ENCODE data around the gene DOK6.
"Not testable (repeated sequence)": the region's sequence is repeated elsewhere in the genome, so short reads cannot be mapped to it uniquely, and the experiment has no call there.

DOK6 gene

DNA sequence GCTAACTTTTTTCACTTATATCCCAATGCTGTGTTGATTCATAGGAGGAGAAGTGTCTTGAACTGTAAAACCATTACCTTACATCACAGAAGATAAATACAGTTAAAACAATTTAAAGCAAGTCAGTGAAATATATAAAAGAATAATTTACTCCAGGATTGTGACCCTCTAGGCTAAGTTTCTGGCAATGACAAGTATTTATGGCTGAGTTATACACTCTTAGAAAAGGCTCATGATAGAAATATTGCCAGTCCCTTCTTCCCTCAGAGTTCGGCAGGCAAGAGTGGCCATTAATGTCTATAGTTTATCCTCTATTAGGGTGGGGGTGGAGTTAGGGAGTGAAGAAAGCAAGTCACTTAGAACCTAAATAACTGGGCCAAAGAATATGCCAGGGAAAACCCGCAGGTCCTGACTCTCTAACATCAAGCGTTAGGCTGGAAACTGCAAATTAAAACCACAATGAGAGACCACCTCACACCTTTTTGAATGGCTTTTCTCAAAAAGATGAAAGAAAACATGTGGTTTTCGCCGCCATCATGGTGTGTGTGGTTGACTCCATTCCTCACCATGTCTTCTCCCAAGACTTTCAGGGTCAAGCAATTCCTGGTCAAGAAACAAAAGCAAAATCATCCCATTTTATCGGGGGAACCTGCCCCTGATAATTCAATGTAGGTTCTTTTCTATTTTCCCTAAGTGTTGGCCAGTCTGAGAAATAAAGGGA is 477.7 kb downstream of the DOK6 start:
- Histone ChIP-seq H3K9me3 (replicated peaks; ENCODE audit: low read length) (no peaks in the 10 kb centered on the region), H3K4me1 (ENCODE audit: control insufficient read depth, insufficient read depth, low read length) (no peaks in the 10 kb centered on the region), H3K4me3 (ENCODE audit: low read length) (no peak overlapping the region), H3K9ac (ENCODE audit: low read depth, low read length) (no peak overlapping the region), H3K4me2 (ENCODE audit: low read length) (no peak overlapping the region), H3K36me3 (ENCODE audit: insufficient read depth, low read length) (no peaks in the 10 kb centered on the region), H3K27me3 (ENCODE audit: control insufficient read depth, insufficient read depth, low read length) (no peaks in the 10 kb centered on the region)

DNA sequence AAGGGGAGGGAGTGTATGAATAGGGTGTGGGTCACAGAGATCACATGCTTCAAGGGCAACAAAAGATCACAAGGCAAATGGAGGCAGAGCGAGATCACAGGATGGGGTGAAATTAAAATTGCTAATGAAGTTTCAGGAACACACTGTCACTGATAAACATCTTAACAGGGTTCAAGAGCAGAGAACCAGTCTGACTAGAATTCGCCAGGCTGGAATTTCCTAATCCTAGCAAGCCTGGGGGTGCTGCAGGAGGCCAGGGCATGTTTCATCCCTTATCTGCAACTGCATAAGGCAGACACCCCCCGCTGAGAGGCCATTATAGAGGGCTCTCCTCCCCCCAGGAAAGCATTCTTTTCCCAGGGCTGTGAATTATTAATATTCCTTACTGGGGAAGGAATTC is 478.4 kb downstream of the DOK6 start:
- not testable (repeated sequence) for H3K9ac ChIP-seq (ENCODE audit: low read depth, low read length); H3K27me3 ChIP-seq (ENCODE audit: control insufficient read depth, insufficient read depth, low read length); H3K9me3 ChIP-seq (replicated peaks; ENCODE audit: low read length); H3K4me2 ChIP-seq (ENCODE audit: low read length); H3K4me1 ChIP-seq (ENCODE audit: control insufficient read depth, insufficient read depth, low read length); H3K4me3 ChIP-seq (ENCODE audit: low read length); H3K36me3 ChIP-seq (ENCODE audit: insufficient read depth, low read length)

DNA sequence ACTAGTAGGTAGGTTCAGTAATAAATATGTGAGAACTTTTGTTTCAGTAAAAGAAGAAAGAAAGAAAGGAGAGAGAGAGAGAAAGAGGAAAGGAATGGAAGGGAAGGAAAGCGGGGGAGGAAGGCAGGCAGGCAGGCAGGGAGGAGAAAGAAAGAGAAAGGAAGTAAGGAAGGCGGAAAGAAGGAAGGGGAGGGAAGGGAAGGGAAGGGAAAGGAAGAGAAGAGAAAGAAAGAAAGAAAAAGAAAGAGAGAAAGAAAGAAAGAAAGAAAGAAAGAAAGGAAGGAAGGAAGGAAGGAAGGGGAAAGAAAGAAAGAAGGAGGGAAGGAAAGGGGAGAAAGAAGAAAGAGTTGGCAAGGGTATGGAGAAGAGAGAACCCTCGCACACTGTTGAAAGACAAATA is 479.4 kb downstream of the DOK6 start:
- Histone ChIP-seq H3K9ac (ENCODE audit: low read depth, low read length) (no peak overlapping the region), H3K27me3 (ENCODE audit: control insufficient read depth, insufficient read depth, low read length) (no peaks in the 10 kb centered on the region), H3K4me3 (ENCODE audit: low read length) (no peak overlapping the region), H3K4me1 (ENCODE audit: control insufficient read depth, insufficient read depth, low read length) (no peaks in the 10 kb centered on the region), H3K9me3 (replicated peaks; ENCODE audit: low read length) (no peaks in the 10 kb centered on the region), H3K36me3 (ENCODE audit: insufficient read depth, low read length) (no peaks in the 10 kb centered on the region), H3K4me2 (ENCODE audit: low read length) (no peak overlapping the region)

DNA sequence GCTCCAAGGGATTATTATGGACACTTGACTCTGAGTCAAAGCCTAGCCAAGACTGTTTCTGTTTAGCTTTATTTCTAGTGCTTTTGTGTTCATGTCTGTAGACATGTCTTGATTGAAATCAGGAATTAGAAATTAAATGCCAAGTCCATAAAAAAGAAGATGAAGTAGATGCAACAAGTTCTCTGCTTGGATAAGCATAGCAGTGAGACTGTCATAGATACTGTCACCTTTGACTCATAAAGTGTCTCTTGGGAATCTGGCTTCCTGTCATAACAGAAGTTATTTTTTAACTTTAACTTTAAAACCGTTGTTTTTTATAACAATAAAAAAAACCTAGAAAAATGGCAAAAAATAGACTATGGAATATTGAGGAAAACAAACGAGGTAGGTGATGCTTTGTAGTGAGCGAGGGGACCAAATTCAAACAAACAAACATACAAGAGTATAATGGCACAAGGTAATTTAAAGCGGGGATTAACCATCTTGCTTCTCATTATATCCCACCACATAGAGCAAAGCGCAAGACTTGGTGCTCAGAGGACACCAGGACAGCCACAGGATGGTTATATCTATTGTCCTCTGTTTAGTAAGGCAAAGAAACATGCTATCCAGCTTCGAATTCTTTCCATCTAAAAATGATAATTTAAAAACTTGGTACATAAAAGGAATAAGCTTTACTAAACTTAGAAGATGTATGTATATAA is 482.4 kb downstream of the DOK6 start:
- Histone ChIP-seq H3K4me3 (ENCODE audit: low read length) (no peak overlapping the region), H3K9me3 (replicated peaks; ENCODE audit: low read length) (no peaks in the 10 kb centered on the region), H3K27me3 (ENCODE audit: control insufficient read depth, insufficient read depth, low read length) (no peaks in the 10 kb centered on the region), H3K36me3 (ENCODE audit: insufficient read depth, low read length) (no peaks in the 10 kb centered on the region), H3K9ac (ENCODE audit: low read depth, low read length) (no peak overlapping the region), H3K4me1 (ENCODE audit: control insufficient read depth, insufficient read depth, low read length) (no peaks in the 10 kb centered on the region), H3K4me2 (ENCODE audit: low read length) (no peak overlapping the region)

DNA sequence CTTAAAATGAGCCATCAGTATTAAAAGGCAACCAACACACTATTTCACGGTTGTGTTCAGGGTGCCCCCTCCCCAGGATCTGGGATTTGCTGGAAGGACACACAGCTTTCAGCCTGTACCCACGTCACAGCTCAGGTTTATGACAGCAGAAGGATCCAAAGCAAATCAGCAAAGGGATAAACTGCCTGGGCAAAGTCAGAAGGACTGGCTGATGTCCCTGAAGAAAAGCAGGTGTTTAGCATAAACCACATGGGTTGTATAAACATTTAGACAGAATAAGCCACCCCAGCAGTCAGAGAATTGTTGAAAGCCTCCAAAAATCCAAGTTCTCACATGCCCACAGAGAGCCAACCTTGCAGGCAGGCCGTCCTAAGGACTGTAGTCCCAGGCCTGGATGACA is 483.1 kb downstream of the DOK6 start:
- Histone ChIP-seq H3K27me3 (ENCODE audit: control insufficient read depth, insufficient read depth, low read length) (no peaks in the 10 kb centered on the region), H3K4me2 (ENCODE audit: low read length) (no peak overlapping the region), H3K4me1 (ENCODE audit: control insufficient read depth, insufficient read depth, low read length) (no peaks in the 10 kb centered on the region), H3K36me3 (ENCODE audit: insufficient read depth, low read length) (no peaks in the 10 kb centered on the region), H3K4me3 (ENCODE audit: low read length) (no peak overlapping the region), H3K9ac (ENCODE audit: low read depth, low read length) (no peak overlapping the region), H3K9me3 (replicated peaks; ENCODE audit: low read length) (no peaks in the 10 kb centered on the region)

DNA sequence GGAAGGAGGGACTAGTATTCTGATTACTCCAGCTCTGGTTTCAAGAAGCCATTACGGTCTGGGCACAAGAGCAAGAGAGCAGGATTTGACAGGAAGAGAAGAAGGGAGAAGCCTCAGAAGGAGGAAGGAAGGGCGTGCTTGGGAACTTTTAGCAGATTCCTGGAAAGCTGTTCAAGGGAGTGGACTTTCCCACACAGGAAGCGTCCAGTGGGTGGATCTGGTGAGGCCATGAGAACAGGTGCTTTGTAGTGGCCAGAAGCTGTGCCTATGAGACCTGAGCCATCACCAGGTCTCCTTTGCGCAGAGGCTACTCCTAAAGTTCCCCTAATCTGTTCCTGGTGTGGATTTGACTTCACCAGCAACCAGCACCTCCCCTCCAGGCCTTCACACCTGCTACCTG is 484.7 kb downstream of the DOK6 start:
- Histone ChIP-seq H3K9me3 (replicated peaks; ENCODE audit: low read length) (no peaks in the 10 kb centered on the region), H3K4me3 (ENCODE audit: low read length) (no peak overlapping the region), H3K27me3 (ENCODE audit: control insufficient read depth, insufficient read depth, low read length) (no peaks in the 10 kb centered on the region), H3K9ac (ENCODE audit: low read depth, low read length) (no peak overlapping the region), H3K4me1 (ENCODE audit: control insufficient read depth, insufficient read depth, low read length) (no peaks in the 10 kb centered on the region), H3K4me2 (ENCODE audit: low read length) (no peak overlapping the region), H3K36me3 (ENCODE audit: insufficient read depth, low read length) (no peaks in the 10 kb centered on the region)

DNA sequence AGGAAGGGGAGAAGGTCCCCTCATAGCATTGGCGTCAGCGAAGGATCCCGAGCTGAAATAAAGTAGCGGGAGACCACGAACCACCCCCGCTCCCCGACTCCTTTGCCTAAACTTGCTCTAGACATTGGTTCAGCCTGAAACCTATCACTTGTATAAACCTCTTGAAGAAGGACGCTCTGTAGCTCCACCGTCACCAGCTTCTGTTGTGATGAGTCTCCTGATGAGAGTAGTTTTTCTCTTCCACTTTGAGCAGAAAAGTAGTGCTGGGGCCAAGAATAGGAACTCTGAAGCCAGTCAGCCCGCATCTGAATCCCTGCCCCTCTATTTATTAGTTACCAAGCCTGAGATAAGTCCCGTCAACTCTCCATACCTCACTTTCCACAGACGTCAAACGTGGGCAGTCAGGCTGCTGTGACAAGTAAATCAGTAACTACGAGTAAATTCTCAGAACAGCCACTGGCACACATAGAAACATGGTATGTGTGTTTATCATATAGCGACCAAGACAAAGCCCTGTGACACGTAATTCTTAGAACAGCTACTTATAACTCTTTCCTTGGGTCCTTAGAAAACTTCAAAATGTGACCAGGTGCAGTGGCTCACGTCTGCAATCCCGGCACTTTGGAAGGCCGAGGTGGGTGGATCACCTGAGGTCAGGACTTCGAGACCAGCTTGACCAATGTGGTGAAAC is 485.3 kb downstream of the DOK6 start:
- H3K36me3 ChIP-seq (ENCODE audit: insufficient read depth, low read length): no peaks in the 10 kb centered on the region
- no peak overlapping the region for H3K4me3 ChIP-seq (ENCODE audit: low read length)
- no peaks in the 10 kb centered on the region for H3K27me3 ChIP-seq (ENCODE audit: control insufficient read depth, insufficient read depth, low read length)
- H3K9ac ChIP-seq (ENCODE audit: low read depth, low read length): no peak overlapping the region
- no peak overlapping the region for H3K4me2 ChIP-seq (ENCODE audit: low read length)
- no peaks in the 10 kb centered on the region for H3K4me1 ChIP-seq (ENCODE audit: control insufficient read depth, insufficient read depth, low read length)
- no peaks in the 10 kb centered on the region for H3K9me3 ChIP-seq (replicated peaks; ENCODE audit: low read length)

DNA sequence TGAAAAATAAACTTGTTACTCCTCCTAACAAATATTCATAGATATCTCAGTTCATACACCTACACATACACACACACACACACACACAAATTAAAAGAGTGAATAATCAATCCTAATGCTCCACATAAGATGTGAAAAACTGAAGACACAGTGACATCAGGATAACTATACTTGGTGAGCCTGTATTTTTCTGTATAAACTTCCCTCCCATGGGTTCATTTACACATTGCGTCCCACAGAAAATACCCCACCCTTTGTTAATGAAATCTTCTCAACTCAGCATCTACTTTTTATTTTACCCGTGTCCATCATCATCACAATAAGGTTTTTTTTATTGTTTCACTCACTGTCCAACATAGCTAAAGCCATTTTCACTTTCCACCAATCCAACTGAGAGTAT is 486.6 kb downstream of the DOK6 start:
- Histone ChIP-seq H3K4me2 (ENCODE audit: low read length) (no peak overlapping the region), H3K27me3 (ENCODE audit: control insufficient read depth, insufficient read depth, low read length) (no peaks in the 10 kb centered on the region), H3K36me3 (ENCODE audit: insufficient read depth, low read length) (no peaks in the 10 kb centered on the region), H3K9ac (ENCODE audit: low read depth, low read length) (no peak overlapping the region), H3K9me3 (replicated peaks; ENCODE audit: low read length) (no peaks in the 10 kb centered on the region), H3K4me1 (ENCODE audit: control insufficient read depth, insufficient read depth, low read length) (no peaks in the 10 kb centered on the region), H3K4me3 (ENCODE audit: low read length) (no peak overlapping the region)

DNA sequence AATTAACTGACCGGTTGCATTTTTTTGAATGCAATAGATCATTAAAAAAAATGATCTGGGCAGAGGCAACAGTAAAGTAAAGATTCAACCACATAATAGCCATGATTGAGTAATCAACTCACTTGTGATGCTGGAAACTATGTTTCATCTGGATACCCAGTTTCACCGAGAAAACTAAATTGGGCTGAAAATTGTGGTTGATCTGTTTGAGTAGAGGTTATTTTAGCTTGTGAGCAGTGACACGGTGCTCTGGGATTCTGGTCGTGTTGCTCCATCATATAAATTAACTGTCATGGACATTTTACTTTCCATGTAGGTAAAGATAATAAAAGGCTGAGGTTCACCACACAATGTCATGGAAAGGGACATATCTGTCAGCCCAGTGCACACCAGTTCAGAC is 488.3 kb downstream of the DOK6 start:
- no peak overlapping the region for H3K4me3 ChIP-seq (ENCODE audit: low read length)
- no peaks in the 10 kb centered on the region for H3K27me3 ChIP-seq (ENCODE audit: control insufficient read depth, insufficient read depth, low read length)
- no peak overlapping the region for H3K4me2 ChIP-seq (ENCODE audit: low read length)
- H3K9ac ChIP-seq (ENCODE audit: low read depth, low read length): no peak overlapping the region
- no peaks in the 10 kb centered on the region for H3K9me3 ChIP-seq (replicated peaks; ENCODE audit: low read length)
- no peaks in the 10 kb centered on the region for H3K4me1 ChIP-seq (ENCODE audit: control insufficient read depth, insufficient read depth, low read length)
- H3K36me3 ChIP-seq (ENCODE audit: insufficient read depth, low read length): no peaks in the 10 kb centered on the region

DNA sequence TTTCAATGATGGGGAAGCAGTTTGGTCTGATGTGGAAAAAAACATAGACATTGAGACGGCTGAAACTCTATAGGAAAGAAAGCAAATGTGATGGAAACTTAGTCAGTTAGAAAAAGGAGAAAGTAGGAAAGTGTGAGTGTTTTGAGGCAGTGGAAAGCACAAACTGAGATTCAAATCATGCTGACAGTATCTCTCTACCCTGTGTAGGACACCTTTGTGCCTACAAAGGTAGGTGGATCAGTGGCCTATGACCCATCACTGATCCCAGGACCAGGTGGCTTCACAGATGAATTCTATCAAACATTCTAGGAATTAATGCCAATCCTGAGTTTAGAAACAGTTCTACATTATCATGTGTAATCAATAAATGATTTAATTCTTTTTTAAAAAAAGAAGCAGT is 489.9 kb downstream of the DOK6 start:
- no peaks in the 10 kb centered on the region for H3K4me1 ChIP-seq (ENCODE audit: control insufficient read depth, insufficient read depth, low read length)
- no peaks in the 10 kb centered on the region for H3K9me3 ChIP-seq (replicated peaks; ENCODE audit: low read length)
- H3K9ac ChIP-seq (ENCODE audit: low read depth, low read length): no peak overlapping the region
- no peaks in the 10 kb centered on the region for H3K27me3 ChIP-seq (ENCODE audit: control insufficient read depth, insufficient read depth, low read length)
- H3K4me2 ChIP-seq (ENCODE audit: low read length): no peak overlapping the region
- no peak overlapping the region for H3K4me3 ChIP-seq (ENCODE audit: low read length)
- H3K36me3 ChIP-seq (ENCODE audit: insufficient read depth, low read length): no peaks in the 10 kb centered on the region

DNA sequence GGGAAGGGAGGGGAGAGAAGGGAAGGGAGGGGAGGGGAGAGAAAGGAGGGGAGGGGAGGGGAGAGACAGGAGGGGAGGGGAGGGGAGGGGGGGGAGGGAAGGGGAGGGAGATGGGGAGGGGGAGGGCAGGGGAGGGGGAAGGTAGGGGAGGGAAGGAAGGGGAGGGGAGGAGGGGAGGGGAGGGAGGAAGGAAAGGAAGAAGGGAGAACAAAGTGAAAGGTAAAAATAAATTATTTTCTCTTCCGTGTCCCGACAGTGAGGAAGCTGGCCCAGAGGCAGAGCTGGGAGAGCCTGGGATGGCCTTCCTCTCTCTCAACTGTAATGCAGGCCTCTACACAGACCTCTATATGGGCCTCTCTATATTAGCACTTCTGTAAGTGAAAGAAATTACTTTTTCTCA is 493.8 kb downstream of the DOK6 start:
- H3K36me3 ChIP-seq (ENCODE audit: insufficient read depth, low read length): no peaks in the 10 kb centered on the region
- no peak overlapping the region for H3K4me3 ChIP-seq (ENCODE audit: low read length)
- H3K4me2 ChIP-seq (ENCODE audit: low read length): no peak overlapping the region
- H3K9me3 ChIP-seq (replicated peaks; ENCODE audit: low read length): no peaks in the 10 kb centered on the region
- no peaks in the 10 kb centered on the region for H3K27me3 ChIP-seq (ENCODE audit: control insufficient read depth, insufficient read depth, low read length)
- no peaks in the 10 kb centered on the region for H3K4me1 ChIP-seq (ENCODE audit: control insufficient read depth, insufficient read depth, low read length)
- H3K9ac ChIP-seq (ENCODE audit: low read depth, low read length): no peak overlapping the region
